Progenitor cell of endocrine pancreas (in vitro differentiated cells): ENCODE results near the gene INSIG1. TPM values are rescaled to one million over a fixed set of nuclear protein-coding genes. Genes with fewer than 3 reads are reported as not detected.

Experiments
- DNase-seq: peaks from one replicate; pipeline ENCODE4 v3.0.0; 2021; ENCODE audit warnings: low spot score; ENCODE audit not compliant: unreplicated experiment
- H3K27ac Mint-ChIP-seq: 2 replicates; pipeline ENCODE4 v1.8.0; 2021; ENCODE audit warnings: mild to moderate bottlenecking, moderate library complexity, mixed read lengths
- H3K27me3 Mint-ChIP-seq: 2 replicates; pipeline ENCODE4 v1.8.0; 2021; ENCODE audit warnings: mixed read lengths
- H3K36me3 Mint-ChIP-seq: 2 replicates; pipeline ENCODE4 v1.8.0; 2022; ENCODE audit warnings: mixed read lengths; ENCODE audit not compliant: insufficient read depth
- H3K4me1 Mint-ChIP-seq: 2 replicates; pipeline ENCODE4 v1.8.0; 2021; ENCODE audit warnings: low read depth, mixed read lengths
- H3K4me3 Mint-ChIP-seq: 2 replicates; pipeline ENCODE4 v1.8.0; 2021; ENCODE audit warnings: low read depth, mild to moderate bottlenecking, moderate library complexity, mixed read lengths
- H3K9me3 Mint-ChIP-seq: 2 replicates; pipeline ENCODE4 v1.8.0; 2021; ENCODE audit warnings: low read depth, mixed read lengths
- total RNA-seq: library from RNA; stranded (reverse); gene quantifications from 2 replicates; pipeline ENCODE4 v1.2.1, GENCODE V29; 2021
- TF ChIP-seq, protein P1 (sequence below): fragments of 200-600 bp; sonication (generic); IDR thresholded peaks from one replicate; pipeline ENCODE4 v1.5.0; 2021; ENCODE audit warnings: antibody characterized with exemption, mild to moderate bottlenecking; ENCODE audit not compliant: unreplicated experiment

The INSIG1 gene
- total RNA-seq, 1 donor from 2014 or later = 31.8 TPM

DNA sequence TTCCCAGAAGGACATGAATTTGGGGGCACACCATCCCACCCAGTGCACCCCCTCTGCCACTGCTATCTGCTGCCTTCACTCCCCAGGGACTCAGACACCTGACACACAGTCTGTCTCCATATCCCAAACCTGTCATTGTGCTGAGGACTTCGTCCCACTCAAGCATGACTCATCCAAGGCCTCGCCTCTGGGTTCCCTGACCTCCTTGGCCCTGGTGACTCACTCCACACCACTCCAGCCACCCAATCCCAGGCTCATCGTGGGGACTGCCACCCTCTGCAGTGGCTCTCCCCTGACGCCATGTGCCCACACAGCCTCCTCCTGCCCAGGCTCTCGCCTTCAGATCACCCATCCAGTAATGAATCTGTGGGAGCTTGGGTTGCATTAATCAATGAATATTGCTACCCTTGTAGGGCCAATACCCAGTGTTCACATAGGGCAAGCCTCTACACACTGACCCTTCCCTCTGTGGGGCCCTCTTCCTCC, 6.6 kb upstream of the INSIG1 start:
- no peak for DNase-seq
- no peak overlapping the region for H3K27ac Mint-ChIP-seq
- H3K4me3 Mint-ChIP-seq = no peak overlapping the region
- no peaks in the 10 kb centered on the region for H3K9me3 Mint-ChIP-seq
- peaks cover 35% of the 10 kb centered on the region for H3K27me3 Mint-ChIP-seq
- H3K4me1 Mint-ChIP-seq = peaks cover 4% of the 10 kb centered on the region
- TF ChIP-seq, protein P1, sequence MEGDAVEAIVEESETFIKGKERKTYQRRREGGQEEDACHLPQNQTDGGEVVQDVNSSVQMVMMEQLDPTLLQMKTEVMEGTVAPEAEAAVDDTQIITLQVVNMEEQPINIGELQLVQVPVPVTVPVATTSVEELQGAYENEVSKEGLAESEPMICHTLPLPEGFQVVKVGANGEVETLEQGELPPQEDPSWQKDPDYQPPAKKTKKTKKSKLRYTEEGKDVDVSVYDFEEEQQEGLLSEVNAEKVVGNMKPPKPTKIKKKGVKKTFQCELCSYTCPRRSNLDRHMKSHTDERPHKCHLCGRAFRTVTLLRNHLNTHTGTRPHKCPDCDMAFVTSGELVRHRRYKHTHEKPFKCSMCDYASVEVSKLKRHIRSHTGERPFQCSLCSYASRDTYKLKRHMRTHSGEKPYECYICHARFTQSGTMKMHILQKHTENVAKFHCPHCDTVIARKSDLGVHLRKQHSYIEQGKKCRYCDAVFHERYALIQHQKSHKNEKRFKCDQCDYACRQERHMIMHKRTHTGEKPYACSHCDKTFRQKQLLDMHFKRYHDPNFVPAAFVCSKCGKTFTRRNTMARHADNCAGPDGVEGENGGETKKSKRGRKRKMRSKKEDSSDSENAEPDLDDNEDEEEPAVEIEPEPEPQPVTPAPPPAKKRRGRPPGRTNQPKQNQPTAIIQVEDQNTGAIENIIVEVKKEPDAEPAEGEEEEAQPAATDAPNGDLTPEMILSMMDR = no peak
- H3K36me3 Mint-ChIP-seq = no peaks in the 10 kb centered on the region

DNA sequence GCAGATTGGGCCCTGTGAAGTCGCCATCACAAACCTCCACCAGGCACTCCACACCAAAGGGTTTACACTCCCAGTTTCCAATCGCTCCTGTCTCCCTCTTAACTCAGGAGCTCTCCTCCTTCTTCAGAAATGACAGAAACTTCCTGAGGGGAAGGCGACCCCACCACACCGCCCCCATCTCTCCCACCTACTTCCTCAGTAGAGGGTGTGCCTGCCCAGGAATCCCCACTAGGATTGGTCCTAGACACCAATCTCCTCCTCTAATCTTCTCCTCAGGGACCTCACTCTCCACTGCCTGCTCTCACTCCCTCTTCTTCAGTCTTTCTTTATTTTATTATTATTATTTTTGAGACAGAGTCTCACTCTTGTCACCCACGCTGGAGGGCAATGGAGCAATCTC, 5.9 kb upstream of the INSIG1 start:
- H3K4me1 Mint-ChIP-seq = peaks cover 10% of the 10 kb centered on the region
- DNase-seq = no peak
- no peak overlapping the region for H3K4me3 Mint-ChIP-seq
- H3K36me3 Mint-ChIP-seq = no peaks in the 10 kb centered on the region
- H3K27ac Mint-ChIP-seq = no peak overlapping the region
- peaks cover 34% of the 10 kb centered on the region for H3K27me3 Mint-ChIP-seq
- H3K9me3 Mint-ChIP-seq = no peaks in the 10 kb centered on the region
- TF ChIP-seq, protein P1 = no peak

GRCh38 chr7:155292680-155293226, 4.9 kb upstream of the INSIG1 start:
- peaks cover 12% of the 10 kb centered on the region for H3K4me1 Mint-ChIP-seq
- DNase-seq = no peak
- H3K27me3 Mint-ChIP-seq = peaks cover 29% of the 10 kb centered on the region
- H3K27ac Mint-ChIP-seq = no peak overlapping the region
- H3K36me3 Mint-ChIP-seq = no peaks in the 10 kb centered on the region
- TF ChIP-seq, protein P1 = no peak
- no peaks in the 10 kb centered on the region for H3K9me3 Mint-ChIP-seq
- no peak overlapping the region for H3K4me3 Mint-ChIP-seq

GRCh38 chr7:155293721-155294510, 3.8 kb upstream of the INSIG1 start:
- H3K36me3 Mint-ChIP-seq = no peaks in the 10 kb centered on the region
- no peaks in the 10 kb centered on the region for H3K9me3 Mint-ChIP-seq
- no peak for DNase-seq
- peaks cover 14% of the 10 kb centered on the region for H3K4me1 Mint-ChIP-seq
- peaks cover 29% of the 10 kb centered on the region for H3K27me3 Mint-ChIP-seq
- H3K4me3 Mint-ChIP-seq = no peak overlapping the region
- H3K27ac Mint-ChIP-seq = no peak overlapping the region
- TF ChIP-seq, protein P1 = no peak

- no peaks in the 10 kb centered on the region for H3K9me3 Mint-ChIP-seq
- no peak overlapping the region for H3K27ac Mint-ChIP-seq
- no peak overlapping the region for H3K4me3 Mint-ChIP-seq
- H3K4me1 Mint-ChIP-seq = peaks cover 19% of the 10 kb centered on the region
- TF ChIP-seq, protein P1 = no peak
- no peaks in the 10 kb centered on the region for H3K36me3 Mint-ChIP-seq
- no peak for DNase-seq
- H3K27me3 Mint-ChIP-seq = peaks cover 25% of the 10 kb centered on the region
Observed at GRCh38 chr7:155294511-155294778, 3.2 kb upstream of the INSIG1 start.
